ENCODE data around the gene SCAMP4. TPM values are rescaled to one million over a fixed set of nuclear protein-coding genes. Genes with fewer than 3 reads are reported as not detected.

The SCAMP4 gene
- total RNA-seq, 1 donor from 2014 or later: 71.8 TPM

DNA sequence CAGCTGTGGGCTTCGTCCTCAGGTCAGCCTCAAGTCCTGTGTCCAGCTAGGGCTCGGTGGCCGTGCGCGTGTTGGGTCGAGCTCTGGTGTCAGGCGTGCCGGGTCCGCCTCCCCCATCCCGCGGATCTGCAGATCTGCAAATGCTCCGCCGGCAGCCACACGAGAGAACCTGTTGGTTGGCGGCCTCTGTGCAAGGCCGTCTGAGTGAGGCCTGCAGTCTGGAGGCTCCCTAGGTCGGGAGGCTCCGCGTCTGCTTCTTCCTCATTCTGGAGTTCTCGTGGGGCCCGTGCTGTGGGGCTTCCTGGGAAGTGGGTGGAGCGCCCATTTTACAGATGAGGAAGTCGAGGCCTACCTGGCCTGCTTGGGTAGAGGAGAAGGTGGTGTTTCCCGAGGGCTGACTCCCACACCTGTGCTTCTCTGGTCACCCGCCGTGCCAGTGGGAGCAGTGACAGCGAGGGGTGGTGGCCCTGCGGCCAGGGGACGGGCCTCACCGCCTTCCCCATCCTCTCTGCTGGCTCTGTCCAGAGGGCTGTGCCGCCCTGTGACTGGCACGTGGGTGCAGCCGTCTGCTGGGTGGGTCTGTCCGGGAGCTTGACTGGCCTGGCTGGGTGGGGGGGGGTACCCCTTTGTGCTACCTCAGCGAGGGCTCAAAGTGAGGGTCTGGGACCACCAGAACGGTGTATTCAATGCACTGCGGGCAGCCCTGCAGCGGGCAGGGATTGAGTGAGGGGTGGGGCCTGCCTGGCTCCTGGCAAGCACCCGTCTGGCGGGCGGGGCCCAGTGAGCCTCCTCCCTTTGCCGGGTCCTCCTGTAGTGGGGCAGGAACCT lies 39.1 kb downstream of the SCAMP4 start:
- DNase-seq (ENCODE audit: low spot score): no peak
- TF ChIP-seq, protein P1, sequence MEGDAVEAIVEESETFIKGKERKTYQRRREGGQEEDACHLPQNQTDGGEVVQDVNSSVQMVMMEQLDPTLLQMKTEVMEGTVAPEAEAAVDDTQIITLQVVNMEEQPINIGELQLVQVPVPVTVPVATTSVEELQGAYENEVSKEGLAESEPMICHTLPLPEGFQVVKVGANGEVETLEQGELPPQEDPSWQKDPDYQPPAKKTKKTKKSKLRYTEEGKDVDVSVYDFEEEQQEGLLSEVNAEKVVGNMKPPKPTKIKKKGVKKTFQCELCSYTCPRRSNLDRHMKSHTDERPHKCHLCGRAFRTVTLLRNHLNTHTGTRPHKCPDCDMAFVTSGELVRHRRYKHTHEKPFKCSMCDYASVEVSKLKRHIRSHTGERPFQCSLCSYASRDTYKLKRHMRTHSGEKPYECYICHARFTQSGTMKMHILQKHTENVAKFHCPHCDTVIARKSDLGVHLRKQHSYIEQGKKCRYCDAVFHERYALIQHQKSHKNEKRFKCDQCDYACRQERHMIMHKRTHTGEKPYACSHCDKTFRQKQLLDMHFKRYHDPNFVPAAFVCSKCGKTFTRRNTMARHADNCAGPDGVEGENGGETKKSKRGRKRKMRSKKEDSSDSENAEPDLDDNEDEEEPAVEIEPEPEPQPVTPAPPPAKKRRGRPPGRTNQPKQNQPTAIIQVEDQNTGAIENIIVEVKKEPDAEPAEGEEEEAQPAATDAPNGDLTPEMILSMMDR (IDR thresholded peaks at IDR 0.05; ENCODE audit: unreplicated experiment): no peak
- H3K4me1 Mint-ChIP-seq (ENCODE audit: unreplicated experiment): peaks cover 19% of the 10 kb centered on the region
- H3K4me3 Mint-ChIP-seq (ENCODE audit: unreplicated experiment): no peak overlapping the region
- no peaks in the 10 kb centered on the region for H3K9me3 Mint-ChIP-seq (ENCODE audit: unreplicated experiment)
- H3K27me3 Mint-ChIP-seq (ENCODE audit: unreplicated experiment): peaks cover 13% of the 10 kb centered on the region
- H3K36me3 Mint-ChIP-seq (ENCODE audit: low read depth, unreplicated experiment): peaks cover 10% of the 10 kb centered on the region
- peak overlapping the region; percentile 64 for H3K27ac Mint-ChIP-seq (ENCODE audit: unreplicated experiment)

- Mint-ChIP-seq H3K27ac (ENCODE audit: unreplicated experiment) (no peak overlapping the region), H3K27me3 (ENCODE audit: unreplicated experiment) (peaks cover 10% of the 10 kb centered on the region), H3K4me1 (ENCODE audit: unreplicated experiment) (peaks cover 17% of the 10 kb centered on the region), H3K36me3 (ENCODE audit: low read depth, unreplicated experiment) (peaks cover 10% of the 10 kb centered on the region), H3K4me3 (ENCODE audit: unreplicated experiment) (no peak overlapping the region), H3K9me3 (ENCODE audit: unreplicated experiment) (no peaks in the 10 kb centered on the region)
- no peak for DNase-seq (ENCODE audit: low spot score)
- TF ChIP-seq, protein P1 (IDR thresholded peaks at IDR 0.05; ENCODE audit: unreplicated experiment): no peak
Observed at GRCh38 chr19:1944916-1945561, 39.8 kb downstream of the SCAMP4 start.

- TF ChIP-seq, protein P1 (IDR thresholded peaks at IDR 0.05; ENCODE audit: unreplicated experiment): peak; percentile 86
- Mint-ChIP-seq H3K9me3 (ENCODE audit: unreplicated experiment) (no peaks in the 10 kb centered on the region), H3K27me3 (ENCODE audit: unreplicated experiment) (peaks cover 8% of the 10 kb centered on the region), H3K4me1 (ENCODE audit: unreplicated experiment) (peaks cover 18% of the 10 kb centered on the region), H3K36me3 (ENCODE audit: low read depth, unreplicated experiment) (peaks cover 10% of the 10 kb centered on the region), H3K27ac (ENCODE audit: unreplicated experiment) (peak overlapping the region; percentile 64), H3K4me3 (ENCODE audit: unreplicated experiment) (peak overlapping the region; percentile 56)
- DNase-seq (ENCODE audit: low spot score): peak; percentile 72
Observed at GRCh38 chr19:1945899-1946298, 40.7 kb downstream of the SCAMP4 start.

- Mint-ChIP-seq H3K4me1 (ENCODE audit: unreplicated experiment) (peaks cover 17% of the 10 kb centered on the region), H3K4me3 (ENCODE audit: unreplicated experiment) (no peak overlapping the region), H3K27ac (ENCODE audit: unreplicated experiment) (no peak overlapping the region), H3K27me3 (ENCODE audit: unreplicated experiment) (peaks cover 8% of the 10 kb centered on the region), H3K36me3 (ENCODE audit: low read depth, unreplicated experiment) (peaks cover 14% of the 10 kb centered on the region), H3K9me3 (ENCODE audit: unreplicated experiment) (no peaks in the 10 kb centered on the region)
- no peak for DNase-seq (ENCODE audit: low spot score)
- TF ChIP-seq, protein P1 (IDR thresholded peaks at IDR 0.05; ENCODE audit: unreplicated experiment): no peak
Observed at GRCh38 chr19:1947651-1948209, 42.5 kb downstream of the SCAMP4 start.
